Measurements from ENCODE around the gene RBM33.
"Not testable (repeated sequence)": the region's sequence is repeated elsewhere in the genome, so short reads cannot be mapped to it uniquely, and the experiment has no call there.

RBM33 gene

DNA sequence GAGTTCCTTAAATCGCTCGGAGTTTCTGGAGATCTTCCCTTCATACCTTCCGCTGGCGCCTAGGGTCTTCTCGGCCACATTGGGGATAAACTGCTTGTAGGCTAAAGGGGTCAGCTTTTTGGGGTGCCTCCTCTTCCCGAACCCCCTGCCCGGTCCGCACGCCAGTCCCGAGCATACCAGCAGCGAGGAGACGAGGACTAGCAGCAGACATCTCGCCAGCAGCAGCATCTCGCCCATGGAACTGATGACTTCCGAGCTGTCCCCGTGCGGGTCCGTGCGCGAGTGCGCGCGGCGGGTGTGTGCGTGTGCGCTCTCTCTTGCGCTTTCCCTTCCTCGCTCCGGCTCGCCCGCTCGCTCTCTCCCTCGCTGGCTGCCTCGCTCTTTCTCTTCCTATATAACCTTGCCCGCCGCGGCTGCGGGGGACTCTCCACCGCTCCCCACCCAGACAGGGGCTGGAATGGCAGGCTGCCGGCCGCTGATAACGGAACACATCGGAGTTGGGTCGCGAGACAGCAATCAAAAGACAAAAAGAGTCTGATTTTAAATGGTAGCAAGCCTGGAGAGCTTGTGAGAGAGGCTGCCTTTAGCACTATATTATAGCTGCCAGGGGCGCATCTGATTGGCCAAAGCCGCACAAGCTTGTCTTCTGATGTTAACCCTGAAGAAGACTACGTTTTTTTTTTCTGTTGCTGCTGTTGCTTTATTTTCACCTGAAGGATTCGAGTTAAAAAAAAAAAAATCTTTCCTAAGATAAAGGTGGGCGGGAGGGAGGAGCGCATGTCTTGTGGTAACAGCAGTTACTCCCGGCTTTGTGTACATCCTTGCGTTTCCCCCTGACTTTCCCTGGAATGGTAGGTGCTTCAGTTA is 167.7 kb downstream of the RBM33 start, which contains the start of gene SHH:
SHH (minus strand) TSS at position 569 of the 867 bp plus-strand sequence; CDS start at position 228, 341 bp downstream.
- DNase-seq = no peak

DNA sequence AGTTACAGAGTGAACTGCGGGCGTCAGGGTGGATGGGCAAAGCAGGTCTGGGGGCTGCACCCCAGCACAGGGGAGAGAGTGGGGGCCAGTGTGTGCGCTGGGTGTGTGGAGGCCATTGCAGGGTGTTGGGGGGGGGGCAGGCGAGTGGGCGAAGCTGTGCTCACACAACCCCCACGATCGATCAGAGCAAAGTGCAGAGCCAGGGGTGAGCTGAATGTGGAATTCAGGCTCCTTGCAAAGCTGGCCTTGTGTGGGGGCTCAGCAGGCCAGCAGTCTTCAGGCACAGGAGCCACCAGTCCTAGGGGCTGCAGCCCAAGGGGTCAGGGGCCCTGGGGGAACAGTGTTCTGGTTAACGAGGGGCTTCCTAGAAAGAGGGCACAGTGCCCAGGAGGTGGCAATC is 168.7 kb downstream of the RBM33 start:
- no peak for DNase-seq

DNA sequence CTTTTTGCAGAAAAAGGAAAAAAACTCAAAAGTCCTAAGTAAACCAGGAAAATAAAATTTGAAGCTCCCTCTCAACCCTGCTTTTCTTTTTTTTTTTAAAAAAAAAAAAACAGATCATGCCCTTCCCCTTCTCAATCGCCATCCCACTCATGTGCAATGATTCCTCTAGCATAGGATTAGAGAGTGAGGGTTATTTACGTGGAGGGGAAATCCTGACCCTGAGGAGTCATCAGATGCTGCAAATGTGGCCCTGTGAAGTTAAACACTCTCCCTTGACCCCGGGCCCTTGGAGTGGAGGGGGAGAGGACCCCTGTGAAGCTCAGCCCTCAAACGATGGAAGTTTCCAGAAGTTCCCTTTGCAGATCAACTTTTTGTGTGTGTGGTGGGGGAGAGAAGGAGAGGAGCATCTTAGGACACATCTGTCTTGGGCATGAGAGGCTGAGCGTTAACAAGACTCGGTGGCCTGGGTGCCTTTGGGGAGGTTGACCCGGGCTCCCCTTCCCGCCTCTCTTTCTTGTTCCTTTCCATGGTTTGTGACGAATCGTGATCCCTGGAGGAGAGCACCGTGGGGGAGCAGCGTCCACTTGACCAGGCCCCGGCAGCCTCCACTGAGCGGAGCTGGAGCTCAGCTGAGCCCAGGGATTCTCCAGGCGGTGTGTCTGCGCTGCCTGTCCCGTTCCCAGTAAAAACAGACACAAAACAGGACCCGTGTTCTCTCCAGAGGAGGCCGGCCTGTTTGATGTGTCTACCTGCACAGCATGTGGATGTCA is 169.3 kb downstream of the RBM33 start:
- no peak for DNase-seq

DNA sequence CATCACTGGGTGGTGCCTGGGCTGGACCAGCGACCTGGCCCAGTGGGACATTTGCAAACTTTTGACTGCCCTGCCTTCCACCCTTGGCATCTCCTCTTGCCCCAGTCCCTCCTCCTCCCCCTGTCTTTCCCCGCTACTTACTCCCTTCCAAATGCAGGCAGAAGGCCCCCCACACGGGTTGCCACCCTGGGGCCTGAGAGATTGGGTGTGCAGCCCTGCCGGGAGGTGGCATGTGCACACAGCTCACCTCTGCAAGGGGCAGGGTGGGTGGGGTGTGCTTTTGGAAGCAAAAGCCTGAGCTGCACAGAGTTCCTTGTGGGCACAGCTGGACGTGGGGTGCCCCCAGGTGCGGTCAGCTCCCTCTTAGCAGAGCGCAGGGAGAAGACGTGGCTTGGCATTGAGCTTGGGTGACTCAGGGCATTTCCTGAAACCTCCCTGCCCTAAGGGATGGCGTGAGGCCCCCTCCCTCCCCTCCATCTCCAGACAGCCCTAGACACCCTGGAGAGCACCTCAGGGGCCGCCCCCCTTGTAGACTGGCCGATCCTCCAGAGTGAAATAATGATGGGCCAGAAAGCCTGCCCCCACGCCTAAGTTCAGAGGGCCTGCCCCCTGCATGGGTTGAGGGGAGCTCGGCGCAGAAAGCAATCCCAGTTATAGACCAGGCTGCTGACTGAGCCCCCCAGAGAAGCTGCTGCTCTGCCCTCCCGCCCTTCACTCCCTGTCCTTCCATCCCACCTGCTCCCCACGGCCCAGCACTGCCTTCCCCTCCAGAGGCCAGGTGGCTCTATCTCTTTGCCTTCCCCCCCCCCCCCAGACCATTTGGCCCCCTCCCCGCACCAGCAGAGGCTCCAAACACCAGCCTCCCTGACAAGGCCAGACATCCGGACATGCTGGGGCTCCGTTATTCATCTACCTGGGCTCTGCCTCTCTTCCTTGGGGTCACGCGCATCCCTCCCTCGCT is 170.1 kb downstream of the RBM33 start:
- DNase-seq = no peak

DNA sequence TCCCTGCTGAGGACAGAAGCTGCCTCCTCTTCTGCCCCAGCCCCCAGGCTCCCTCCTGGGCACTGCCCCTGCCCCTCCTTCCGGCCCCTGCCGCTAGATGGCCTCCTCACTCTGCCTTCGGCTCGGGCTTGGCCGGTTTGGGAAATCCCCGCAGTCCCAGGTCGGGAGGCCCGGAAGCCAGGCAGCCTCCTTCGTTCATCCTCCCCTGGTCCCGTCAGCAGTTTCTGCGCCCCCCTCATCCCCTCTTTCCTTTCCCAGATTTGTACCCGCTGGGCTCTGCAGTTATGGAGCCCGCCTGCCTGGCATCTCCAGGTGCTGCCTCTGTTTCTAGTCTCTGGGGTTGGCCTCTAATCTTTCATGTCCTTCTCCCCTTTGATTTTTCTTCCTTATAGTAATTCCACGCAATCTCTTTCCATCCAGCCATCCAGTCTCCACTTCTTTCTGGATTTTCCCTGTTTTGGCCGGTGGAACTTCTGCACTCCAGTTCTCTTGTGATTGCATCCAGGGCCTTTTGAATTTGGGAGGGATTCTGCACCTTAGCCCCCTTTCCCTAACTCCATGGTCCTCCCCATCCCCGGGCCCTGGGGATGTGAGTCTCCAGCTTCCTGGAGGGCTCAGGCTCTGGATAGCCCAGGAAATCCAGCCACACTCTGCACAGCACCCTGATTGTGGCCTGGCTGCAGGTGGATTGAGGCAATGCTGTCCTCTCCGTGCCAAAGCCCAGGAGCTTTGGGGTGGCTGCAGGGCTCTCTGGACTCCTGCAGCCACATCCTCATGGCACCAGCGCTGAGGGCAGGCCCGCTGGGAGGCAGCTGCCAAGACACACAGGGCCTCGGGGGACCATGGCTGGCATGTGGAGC is 171.1 kb downstream of the RBM33 start:
- peak; percentile 73 for DNase-seq

DNA sequence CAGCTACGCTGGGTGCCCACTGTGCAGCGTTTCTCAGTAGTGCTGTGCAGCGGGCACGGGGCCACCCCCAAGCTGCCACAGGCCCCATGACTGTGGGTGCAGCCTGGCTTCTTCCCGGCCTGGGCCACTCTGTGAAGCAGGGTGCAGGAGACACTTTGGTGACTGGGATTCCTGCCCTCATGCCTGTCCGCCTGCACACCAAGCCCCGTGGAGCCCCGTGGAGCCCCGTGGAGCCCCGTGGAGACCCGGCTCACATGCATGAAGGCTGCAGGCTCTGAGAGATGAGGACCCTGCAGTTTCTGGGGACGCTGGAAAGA is 171.7 kb downstream of the RBM33 start:
- DNase-seq = no peak

DNA sequence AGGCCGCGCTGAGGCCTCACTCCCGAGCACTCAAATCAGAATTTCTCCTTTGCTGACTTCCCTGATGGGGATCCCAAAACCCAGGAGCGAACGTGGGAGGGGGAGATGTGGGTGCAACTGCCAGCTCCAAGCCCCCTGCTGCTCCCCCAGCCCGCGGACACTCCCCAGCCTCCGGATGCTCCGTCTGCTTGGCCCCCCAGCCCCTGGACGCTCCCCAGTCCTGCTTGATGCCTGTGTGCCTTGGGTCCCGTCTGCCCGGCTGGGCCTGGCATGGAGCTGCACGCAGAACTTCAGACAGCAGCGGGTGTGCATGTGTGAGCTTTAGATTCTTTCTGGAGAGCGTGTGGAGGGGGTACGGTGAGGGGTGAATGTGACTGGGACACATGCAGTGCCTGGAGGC is 172.5 kb downstream of the RBM33 start:
- no peak for DNase-seq

DNA sequence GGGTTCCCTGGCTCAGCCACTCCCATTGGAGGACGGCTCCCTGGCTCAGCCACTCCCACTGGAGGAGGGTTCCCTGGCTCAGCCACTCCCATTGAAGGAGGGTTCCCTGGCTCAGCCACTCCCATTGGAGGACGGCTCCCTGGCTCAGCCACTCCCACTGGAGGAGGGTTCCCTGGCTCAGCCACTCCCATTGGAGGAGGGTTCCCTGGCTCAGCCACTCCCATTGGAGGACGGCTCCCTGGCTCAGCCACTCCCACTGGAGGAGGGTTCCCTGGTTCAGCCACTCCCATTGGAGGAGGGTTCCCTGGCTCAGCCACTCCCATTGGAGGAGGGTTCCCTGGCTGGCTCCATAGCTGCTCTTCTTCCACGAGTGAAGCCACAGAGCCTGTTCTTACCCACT is 173.1 kb downstream of the RBM33 start:
- not testable (repeated sequence) for DNase-seq

DNA sequence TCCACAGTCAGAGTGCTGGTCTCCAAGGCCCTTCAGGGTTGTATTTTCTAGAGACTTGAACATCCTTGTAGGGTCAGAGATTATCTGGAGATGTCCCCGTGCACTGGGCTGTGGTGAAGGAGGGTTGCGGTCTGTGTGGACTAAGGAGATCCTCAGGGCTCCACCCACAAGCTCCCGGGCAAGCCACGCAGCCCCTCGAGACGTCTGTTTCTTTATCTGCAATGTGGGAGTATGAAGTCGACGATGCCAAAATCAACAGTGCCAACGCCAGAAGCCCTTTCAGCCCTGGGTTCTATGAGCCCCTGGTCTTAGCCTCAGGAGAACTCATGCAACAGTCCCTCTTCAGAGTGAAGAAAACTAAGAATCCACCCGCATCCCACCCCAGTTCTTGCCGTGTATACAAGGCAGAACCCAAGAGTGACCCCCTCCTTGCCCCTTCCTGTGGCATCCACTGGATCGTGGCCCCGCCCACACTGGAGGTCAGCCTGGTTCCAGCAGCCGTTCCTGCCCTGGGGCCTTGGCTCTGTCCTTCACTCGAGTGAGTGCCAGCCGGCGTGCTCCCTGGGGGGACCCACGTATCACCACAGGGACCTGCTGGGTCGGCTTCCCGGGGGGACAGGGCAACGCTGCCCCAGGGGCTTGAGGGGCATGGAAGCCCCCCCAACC is 173.8 kb downstream of the RBM33 start:
- DNase-seq = no peak

DNA sequence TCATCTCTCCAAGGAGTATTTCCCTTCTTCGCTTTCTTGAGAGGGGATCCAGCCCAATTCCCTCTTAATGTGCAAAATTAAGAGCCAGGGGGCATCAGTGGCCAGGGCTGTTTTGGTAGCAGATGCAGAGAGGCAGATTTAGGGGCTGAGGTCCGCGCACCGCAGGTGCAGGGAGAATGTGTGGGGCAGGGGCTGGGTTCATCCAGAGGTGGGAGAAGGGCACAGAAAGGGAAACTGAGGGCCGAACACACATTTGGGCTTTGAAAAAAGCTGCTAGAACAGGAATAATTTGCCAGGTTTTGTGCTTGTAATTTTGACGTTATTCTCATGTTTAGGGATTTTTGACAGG is 174.3 kb downstream of the RBM33 start:
- no peak for DNase-seq

DNA sequence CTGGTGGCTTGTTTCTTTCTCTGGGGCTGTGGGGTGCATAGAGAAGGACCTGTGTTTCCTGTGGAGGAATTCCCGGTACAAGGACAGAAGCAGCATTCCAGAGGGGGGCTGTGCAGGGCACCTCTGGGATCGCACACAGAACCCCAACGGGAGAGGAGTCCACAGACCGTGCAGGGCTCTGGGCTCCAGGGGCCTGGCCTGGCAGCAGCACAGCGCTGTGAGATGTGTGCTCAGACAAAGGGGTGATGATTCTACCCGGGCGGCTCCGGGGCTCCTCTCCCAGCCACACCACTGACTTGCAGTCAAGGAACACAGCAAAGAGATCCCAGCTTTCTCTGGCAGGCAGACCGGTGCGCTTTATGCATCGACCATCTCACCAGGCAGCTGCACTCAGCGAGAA is 174.7 kb downstream of the RBM33 start:
- no peak for DNase-seq

DNA sequence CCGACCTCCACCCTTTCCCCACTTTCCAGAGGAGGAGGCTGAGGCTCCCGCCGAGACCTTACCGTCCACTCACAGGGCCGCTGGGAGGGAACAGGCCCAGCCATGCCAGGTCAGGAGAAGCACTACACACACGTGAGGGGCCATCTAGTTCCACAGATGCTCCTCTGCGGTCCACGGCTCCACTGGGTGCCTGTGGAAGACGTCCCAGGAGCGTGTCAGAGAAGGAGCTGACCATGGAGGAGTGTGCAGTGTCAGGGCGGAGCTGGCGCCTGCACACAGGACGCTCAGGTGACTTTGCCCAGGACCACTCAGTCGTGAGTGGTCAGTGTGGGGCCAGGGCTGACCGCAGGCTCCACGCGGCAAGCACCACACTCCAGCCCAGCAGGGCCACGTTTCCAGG is 175.8 kb downstream of the RBM33 start:
- DNase-seq = no peak

DNA sequence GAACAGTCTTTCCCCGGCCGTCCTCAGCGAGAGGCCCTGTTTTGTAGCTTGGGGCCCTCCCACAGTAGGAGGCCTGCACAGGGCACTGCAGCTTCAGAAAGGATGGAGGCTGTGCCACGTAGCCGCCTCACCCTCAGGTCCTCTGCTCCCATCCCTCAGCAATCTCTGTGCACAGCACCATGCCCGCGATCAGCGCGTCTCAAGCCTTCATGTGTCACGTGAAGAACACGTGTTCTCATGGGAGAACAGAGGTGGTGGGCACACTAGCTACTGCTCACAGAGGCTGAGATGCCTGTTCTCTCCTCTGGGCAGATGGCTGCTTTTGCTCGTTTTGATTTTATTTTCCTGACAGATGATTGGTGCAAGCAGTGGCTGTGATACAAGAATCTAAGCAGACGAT is 176.3 kb downstream of the RBM33 start:
- no peak for DNase-seq

DNA sequence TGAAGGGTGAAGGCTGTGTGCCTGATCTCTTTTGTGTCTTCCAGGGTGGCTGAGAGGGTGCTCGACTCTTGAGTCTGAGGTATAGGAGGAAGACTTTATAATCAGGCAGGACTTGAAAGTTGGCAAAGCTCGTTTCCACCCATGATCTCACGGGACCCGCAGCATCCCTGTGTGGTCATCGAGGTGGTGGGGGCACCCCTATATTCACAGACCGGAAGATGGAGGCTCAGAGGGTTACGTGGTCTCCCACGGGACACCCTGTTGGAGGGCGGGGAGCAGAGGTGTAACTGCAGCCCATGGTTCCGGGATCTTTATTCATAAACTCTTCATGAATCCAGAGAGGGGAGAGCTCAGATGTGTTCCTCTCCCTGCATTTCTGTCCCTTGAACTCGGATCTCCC is 177.4 kb downstream of the RBM33 start:
- no peak for DNase-seq

DNA sequence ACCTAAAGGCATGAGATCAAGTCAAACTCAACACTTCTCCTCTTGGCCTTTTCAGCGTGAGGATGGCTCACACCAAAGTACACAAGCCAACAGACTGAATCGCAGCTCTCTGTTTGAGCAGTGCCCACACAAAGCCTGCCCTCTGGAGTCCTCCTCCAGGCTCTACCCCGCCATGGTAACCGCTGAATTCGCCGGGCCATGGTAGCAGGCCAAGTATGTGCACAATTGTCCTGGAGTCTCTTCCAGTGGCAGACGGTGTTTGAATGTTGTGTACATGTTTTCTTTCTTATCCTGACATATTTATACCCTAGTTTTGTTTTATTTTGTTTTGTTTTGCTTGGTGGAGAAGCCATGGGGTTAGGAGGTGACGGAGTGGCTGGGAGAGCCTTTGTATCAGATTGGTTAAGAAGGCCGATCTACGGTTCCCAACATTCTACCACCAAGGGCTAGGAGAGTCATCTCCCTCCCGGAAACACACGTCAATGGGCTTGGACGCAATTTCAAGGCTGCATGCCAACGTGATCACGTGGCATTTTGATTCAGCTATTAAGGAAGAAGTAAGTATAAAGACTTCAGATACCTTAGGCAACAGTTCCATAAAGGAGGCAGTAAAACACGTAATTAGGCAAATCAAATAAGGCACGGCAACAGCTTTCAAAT is 179.9 kb downstream of the RBM33 start:
- DNase-seq = no peak

DNA sequence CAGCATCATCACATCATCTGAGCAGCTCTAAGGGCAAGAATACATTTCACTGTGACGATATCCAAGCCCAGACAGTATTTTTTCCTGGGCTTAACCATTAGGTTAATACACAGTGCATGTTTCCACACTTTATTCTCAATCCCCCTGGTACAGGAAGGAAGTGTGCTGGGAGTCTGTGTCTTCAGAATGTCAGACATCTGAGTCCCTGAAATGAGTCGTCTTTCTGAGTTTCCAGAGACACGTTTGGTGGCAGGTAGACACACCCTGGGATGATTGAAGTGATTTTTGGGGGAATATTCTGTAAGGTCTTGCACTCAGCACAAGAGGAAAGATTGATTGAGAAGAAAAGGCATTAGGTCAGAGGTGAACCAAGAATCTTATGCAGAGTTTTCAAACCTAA is 180.9 kb downstream of the RBM33 start:
- DNase-seq = no peak

DNA sequence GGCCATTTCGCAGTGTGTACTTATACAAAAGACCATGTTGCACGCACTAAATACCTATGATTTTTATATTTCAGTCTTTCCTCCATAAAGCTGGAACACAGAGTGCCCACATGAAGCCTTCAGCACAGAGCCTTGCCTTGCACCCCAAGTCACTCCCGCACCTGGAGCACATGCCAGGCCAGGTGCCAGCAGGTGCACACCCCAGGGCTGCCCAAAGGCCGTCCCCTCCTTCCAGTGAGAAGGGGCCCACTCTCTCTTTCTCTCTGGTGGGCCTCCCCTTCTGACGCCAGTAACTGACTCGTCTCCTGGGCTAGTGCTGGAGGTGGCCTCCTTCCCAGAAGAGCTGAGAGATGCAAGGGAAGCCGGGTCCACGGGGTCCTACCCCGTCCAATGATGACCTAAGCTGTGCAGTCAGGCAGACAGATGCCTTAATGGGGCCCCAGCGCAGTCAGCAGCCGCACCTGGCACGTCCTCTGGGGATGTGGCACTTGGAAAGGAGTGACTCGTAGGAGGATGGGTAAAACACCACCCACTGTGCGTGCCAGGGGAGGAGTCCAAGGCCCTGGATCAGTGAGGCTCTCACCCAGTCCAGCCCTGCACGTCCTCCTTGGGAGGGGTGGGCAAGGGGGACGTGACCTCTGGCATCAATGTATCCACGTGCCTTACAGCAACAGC is 185.5 kb downstream of the RBM33 start:
- no peak for DNase-seq

Measured in activated CD4-positive, CD25-positive, alpha-beta regulatory T cell treated with anti-CD3 and anti-CD28 coated beads, Interleukin-2, amount 50 U/mL, for 72 hours (primary cell).